ENCODE measurements around the gene SLC39A8. TPM values are rescaled to one million over a fixed set of nuclear protein-coding genes. Genes with fewer than 3 reads are reported as not detected.
"Not testable (repeated sequence)": the region's sequence is repeated elsewhere in the genome, so short reads cannot be mapped to it uniquely, and the experiment has no call there.

SLC39A8 gene
- 1 to 10 TPM; 2.1 to 9.5 (median 3.8) TPM for polyA plus RNA-seq (ENCODE audit: insufficient read length in 10 of 10)
- long read RNA-seq, donor 1: 0 reads
- long read RNA-seq, donor 2, partial matches to known transcripts: 0 of 1 reads
- long read RNA-seq, donor 2, other reads (novel, unspliced or antisense): 0 of 1 reads
- long read RNA-seq, donor 3: 0 reads
- long read RNA-seq, donor 4, partial matches to known transcripts: 0 of 2 reads
- long read RNA-seq, donor 4, other reads (novel, unspliced or antisense): 0 of 2 reads
- long read RNA-seq, donor 5, partial matches to known transcripts: 0 of 1 reads
- long read RNA-seq, donor 5, other reads (novel, unspliced or antisense): 0 of 1 reads
- long read RNA-seq, donor 6: 0 reads
- long read RNA-seq, donor 7, partial matches to known transcripts: 0 of 1 reads
- long read RNA-seq, donor 7, other reads (novel, unspliced or antisense): 0 of 1 reads
- long read RNA-seq, donor 8, partial matches to known transcripts: 6 of 10 reads
- long read RNA-seq, donor 8, other reads (novel, unspliced or antisense): 0 of 10 reads
- long read RNA-seq, donor 9: 0 reads

GRCh38 chr4:102344954-102345794 is at the start of gene SLC39A8:
Gene SLC39A8 (minus strand): TSS chr4:102345482. CDS start chr4:102344662, 820 bp downstream.
- peak; percentile 64 to 93 (median 84) for DNase-seq

DNA sequence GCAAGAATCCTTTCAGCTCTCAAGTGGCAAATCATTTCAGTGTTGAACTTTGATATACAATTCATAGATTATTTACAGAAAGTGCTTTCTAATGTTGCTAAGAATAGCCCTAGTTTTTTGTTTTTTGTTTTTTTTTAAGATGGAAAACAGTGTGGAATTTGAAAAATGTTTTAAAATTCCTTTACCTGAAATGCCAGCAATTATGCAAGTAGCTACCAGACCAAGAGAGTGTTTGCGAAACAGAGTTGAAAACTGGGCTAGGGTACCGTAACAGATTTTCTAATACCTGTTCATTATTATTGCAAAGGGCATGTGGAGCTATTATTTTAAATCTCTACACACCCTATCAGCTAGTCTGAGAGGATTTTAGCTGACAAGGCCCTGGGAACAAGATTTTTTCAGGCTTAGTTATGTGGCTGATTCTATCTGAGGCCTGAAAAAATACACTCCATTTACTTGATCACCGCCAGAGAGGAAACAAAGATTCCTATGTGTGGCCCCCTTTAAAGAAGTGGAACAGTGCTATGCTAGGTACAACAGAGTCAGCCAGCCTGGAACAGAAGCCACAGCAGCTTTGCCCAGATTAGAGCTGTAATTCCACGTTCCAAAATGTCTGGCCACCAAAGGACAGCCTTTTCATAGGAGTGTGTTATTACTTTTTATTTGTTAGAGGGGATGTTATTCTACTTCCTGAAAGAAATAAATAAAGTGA is 46.9 kb upstream of the SLC39A8 start:
- DNase-seq: no peak

DNA sequence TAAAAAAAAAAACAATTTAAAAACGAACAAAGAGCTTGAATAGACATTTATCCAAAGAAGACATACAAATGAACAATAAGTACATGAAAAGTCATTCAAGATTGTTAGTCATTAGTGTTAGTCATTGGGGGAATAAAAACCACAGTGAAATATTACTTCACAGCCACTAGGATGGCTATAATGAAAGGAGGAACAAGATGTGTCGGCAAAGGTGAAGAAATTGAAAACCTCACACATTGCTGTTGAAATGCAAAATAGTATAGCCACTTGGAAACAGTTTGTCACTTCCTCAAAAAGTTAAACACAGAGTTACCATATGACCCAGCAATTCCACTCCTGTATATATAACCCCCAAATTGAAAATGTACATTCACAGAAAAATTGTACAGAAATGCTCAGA is 45.2 kb upstream of the SLC39A8 start:
- no peak for DNase-seq

DNA sequence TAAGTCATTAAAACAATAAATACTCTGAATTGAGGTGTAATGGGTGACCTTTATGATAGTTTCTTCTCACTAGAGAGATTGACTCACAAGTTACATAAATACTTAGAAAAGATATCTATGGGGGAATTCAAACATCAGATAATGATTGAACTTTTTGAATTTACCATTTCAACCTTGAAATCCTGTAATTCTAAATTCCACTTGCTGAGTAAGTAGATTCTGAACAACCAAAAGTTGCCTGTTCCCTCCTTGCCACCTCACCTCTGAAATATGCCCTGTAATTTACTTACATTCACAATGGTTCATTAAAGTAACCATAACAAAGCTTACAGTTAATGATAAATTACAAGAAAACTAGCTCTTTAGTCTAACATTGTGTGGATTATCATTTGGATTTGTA is 43.3 kb upstream of the SLC39A8 start:
- DNase-seq: no peak

DNA sequence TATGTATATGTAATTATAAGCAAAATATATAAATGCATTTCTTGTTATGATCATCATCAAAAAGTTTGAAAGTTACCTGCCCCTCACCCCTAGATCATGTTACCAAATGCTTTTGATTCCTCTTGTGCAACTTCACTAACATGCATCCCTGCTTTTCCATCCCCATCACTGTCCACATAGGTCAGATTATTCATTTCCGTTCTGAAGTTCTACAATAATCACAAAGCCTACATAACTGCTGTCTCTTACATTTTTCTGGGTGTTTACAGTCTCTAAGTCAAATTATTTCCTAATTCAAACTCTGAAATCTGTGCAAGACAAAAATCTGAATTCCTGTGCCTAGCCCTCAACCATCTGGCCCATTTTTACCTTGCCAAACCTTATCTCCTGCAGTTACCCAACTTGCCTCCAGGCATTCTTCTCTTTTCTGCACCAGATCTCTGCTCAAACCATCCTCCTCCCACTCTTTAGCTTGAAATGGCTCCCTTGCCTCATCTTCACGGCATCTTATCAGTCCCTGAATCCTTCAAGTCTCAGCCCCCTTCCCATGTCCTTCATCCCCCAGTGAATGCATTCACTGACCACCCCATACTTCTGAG is 42.4 kb upstream of the SLC39A8 start:
- no peak for DNase-seq

DNA sequence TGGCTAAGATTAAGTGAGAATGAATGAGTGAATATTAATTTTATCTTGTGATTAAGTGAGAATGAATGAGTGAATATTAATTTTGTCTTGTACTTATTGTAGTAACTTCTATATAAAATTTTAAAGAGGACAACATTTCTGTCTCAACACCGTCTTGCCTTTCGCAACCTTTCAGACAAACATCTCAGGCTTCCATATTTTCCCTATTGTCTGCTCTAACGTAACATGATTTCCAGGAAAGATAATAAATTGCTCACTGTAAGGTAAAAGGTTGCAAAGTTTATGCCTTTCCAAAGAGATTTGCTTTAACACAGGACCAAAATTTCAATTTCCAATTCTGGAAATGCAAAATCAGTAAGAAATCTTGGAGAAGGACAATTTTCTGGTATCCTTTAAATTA is 41.7 kb upstream of the SLC39A8 start:
- no peak for DNase-seq

DNA sequence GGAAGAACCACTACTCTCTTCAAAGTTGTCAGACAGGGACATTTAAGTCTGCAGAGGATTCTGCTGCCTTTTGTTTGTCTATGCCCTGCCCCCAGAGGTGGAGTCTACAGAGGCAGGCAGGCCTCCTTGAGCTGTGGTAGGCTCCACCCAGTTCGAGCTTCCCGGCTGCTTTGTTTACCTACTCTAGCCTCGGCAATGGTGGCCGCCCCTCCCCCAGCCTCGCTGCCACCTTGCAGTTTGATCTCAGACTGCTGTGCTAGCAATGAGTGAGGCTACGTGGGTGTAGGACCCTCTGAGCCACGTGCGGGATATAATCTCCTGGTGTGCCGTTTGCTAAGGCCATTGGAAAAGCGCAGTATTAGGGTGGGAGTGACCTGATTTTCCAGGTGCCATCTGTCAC is 35.0 kb upstream of the SLC39A8 start:
- DNase-seq: not testable (repeated sequence)

DNA sequence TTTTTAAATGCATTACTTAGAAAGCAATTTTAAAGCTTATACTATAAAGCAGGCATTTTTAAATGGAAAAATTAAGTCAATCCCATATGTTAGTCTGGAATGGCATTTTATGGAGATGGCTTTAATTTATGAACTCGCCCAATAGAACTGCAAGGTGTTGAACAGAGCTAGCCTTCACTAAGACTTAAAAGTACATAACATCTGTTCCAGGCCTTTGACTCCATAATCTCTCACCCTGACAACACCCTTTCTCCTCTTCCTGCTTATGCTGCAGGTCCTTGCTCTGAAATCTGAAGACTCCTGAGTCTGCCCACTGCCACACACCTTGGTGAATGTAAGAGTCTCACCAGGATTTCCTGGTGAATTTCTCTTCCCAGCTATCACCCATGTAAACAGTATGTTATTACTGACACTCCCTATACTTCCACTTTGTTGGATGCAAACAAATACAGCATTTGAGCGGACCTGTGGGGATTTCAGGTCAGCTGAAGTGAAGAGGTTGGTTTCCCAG is 17.7 kb upstream of the SLC39A8 start:
- DNase-seq: no peak

DNA sequence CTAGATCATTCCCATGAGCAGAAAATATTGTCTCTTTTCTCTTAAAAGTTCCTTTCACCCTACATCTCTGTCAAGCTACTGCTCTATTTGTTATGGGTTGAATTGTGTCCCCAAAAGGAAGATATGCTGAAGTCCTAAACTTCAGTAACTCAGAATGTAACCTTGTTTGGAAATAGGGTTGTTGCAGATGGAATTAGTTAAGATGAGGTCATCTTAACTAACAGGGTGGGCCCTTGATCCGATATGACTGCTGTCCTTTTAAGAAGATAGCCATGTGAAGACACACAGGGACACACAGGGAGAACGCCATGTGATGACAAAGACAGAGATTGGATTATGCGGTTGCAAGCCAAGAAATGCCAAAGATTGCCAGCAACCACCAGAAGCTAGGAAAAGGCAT is 12.8 kb upstream of the SLC39A8 start:
- DNase-seq: no peak

GRCh38 chr4:102357637-102358036 is 12.4 kb upstream of the SLC39A8 start:
- not testable (repeated sequence) for DNase-seq

DNA sequence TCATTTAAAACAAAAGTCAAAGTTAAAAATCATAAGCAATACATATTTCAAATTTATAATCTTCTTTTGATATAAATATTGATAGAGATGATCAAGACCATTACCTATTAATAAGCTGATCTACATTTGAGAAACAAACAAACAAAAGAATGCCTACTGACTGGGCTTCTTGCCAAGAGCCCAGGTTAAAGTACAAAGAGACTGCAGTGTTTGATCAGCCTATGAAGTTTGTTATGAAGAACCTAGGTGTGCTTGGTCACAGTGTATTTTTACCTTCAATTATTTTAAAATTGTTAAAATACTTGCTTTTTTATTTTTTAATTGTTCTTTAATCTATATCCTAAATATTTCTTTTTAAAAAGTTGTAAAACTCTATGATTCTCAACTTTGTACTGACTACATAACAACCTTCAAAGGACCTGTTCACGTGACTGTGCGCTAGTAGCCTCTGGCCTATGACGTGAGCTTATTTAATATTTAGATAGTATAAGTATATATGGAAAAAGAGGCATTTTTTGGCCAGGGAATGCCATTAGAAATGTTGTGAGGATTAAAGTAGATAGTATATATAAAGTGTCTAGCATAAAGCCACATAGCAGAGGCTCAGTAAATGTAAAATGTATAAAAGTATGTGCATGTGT is 11.4 kb upstream of the SLC39A8 start:
- no peak for DNase-seq

DNA sequence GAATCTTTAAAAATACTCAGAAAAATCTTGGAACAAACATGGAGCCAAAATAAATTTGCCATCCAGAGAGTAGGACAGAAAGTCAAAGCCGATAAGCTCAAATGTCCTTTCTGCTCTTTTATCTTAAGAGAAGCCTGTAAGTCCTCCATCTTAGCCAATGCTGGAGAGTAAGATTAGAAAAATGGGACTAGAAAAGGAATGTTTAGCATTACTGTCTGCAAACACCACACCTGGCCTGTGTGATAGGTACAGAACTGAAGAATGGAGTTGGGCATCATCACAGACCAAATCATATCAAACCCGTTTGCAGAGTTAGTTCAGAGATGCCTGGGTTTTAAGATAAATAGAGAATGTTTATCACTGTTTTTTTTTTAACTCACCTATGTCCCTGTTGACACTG is 10.5 kb upstream of the SLC39A8 start:
- no peak for DNase-seq

GRCh38 chr4:102354671-102355454 is 9.6 kb upstream of the SLC39A8 start:
- DNase-seq: no peak

DNA sequence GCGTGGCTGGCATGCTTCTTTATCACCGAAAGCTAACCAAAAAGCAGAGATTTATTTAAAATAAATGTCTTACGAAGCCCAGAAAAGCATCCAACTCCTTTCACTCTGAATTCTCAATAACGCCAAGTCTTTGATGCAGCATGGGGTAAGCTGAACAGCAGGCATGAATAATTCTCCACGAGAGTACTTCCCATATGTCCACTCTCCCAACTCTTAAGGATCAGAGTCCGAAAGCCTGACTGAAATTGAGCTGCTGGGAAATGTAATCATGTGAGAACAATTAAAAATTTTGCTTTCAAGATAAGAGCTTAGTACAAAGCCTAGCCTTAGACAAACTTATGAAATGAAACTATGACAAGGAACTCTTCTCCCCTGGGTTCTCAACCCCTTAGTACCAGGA is 7.5 kb upstream of the SLC39A8 start:
- no peak for DNase-seq

- DNase-seq: no peak
Observed at GRCh38 chr4:102350634-102351033, 5.4 kb upstream of the SLC39A8 start.

- DNase-seq: no peak
Observed at GRCh38 chr4:102348701-102349100, 3.4 kb upstream of the SLC39A8 start.

GRCh38 chr4:102345795-102346100 is 466 bp upstream of the SLC39A8 start:
- no peak for DNase-seq

DNA sequence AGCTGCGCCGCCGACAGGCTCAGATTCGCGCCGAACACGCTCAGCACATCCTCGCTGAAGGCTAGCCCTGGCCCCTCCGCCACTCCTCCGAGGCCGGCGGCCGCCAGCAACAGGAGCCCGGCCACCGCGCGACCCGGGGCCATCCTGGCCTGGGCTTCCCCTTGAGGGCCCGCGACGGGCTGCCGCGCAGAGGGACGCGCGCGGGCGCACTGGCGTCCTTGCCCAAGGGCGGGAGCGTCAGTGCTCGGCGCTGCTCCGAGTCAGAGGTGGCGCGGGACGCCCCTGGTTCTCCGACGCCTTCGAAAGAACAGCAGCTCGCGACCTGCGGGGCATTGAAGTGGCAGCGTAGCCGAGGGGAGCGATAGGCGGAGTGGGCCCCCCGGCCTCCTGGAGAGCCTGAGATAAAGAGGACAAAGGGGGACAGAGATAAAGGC is 745 bp downstream of the SLC39A8 start:
- peak in 2 of 3 donors; percentile 61 to 86 for DNase-seq

- DNase-seq: no peak
Observed at GRCh38 chr4:102343964-102344519, 1.2 kb downstream of the SLC39A8 start.

All from muscle of back (tissue), 13 donors.